Inflammatory macrophage (primary cell): ENCODE data around the gene PICALM.
"Not testable (repeated sequence)": the region's sequence is repeated elsewhere in the genome, so short reads cannot be mapped to it uniquely, and the experiment has no call there.

Experiments used
- DNase-seq, 2 donors: peaks; one replicate each; pipeline ENCODE4 v3.0.0-alpha.2; 2020 to 2022

Gene PICALM

GRCh38 chr11:85935751-85936150, 133.1 kb downstream of the PICALM start:
- no peak for DNase-seq

- no peak for DNase-seq
These were observed 134.2 kb downstream of the PICALM start for GRCh38 chr11:85934596-85935169.

DNA sequence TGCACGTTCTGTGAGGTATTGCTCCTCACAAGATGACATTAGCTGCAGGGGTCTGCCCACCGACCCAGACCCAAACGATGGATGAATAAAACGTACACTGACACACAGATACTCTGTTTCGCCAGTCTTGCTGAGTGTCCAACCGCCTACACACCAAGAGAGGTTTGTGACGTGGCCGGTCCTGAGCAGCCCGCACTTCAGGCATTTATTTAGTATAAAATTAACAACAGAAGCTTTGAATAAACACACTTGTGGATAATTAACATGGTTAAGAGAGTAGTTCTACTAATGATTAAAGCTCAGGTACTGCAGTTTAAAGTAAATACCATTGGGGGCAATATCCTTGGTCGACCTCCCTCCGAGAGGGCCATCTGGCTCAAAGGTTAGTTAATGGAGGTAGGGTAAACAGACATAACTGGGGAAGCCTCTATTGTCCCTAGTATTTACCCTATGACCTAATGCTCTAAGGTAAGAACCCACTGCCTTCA, 138.0 kb downstream of the PICALM start:
- no peak for DNase-seq

DNA sequence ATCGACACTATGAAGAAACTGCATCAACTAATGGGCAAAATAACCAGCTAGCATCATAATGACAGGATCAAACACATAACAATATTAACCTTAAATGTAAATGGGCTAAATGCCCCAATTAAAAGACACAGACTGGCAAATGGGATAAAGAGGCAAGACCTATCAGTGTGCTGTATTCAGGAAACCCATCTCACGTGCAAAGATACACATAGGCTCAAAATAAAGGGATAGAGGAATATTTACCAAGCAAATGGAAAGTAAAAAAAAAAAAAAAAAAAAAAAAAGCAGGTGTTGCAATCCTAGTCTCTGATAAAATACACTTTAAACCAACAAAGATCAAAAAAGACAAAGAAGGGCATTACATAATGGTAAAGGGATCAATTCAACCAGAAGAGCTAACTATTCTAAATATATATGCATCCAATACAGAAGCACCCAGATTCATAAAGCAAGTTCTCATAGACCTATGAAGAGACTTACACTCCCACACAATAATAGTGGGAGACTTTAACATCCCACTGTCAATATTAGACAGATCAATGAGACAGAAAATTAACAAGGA, 142.2 kb downstream of the PICALM start:
- DNase-seq: not testable (repeated sequence)

DNA sequence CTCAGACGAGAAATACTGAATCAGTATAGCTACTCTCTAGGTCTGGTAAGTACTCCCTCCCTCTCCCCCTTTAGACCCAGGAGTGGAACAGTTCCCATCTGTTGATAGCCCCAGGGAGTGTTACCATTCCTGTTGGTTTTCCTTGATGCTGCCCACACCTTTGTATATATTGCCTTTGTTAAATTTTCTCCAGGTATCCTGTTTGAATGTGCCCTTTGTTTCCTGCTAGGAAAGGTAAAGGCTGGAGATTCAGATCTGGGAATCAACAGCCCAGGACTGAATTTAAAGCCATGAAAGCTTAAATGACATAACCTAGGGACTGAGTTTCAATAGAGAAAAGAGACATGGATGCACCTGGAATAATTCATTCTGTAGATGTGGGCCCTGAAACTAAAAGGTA, 145.4 kb downstream of the PICALM start:
- DNase-seq: no peak

DNA sequence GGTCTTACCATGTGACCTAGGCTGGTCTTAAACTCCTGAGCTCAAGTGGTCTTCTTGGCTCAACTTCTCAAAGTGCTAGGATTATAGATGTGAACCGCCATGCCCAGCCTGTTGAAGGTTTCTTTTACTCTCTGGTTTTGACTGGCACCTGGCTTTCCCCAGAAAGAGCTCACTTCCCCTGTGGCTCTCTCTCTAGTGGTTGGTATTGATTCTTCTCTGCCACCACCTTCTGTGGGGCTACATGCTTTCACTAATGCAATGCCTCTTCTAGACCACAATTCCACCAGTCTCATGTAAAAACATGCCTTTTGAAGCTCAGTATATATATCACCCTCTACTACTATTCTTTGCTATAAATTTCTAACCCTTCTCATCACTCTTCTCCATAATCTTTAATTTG, 146.5 kb downstream of the PICALM start:
- no peak for DNase-seq

GRCh38 chr11:85918910-85919794, 149.7 kb downstream of the PICALM start:
- no peak for DNase-seq

DNA sequence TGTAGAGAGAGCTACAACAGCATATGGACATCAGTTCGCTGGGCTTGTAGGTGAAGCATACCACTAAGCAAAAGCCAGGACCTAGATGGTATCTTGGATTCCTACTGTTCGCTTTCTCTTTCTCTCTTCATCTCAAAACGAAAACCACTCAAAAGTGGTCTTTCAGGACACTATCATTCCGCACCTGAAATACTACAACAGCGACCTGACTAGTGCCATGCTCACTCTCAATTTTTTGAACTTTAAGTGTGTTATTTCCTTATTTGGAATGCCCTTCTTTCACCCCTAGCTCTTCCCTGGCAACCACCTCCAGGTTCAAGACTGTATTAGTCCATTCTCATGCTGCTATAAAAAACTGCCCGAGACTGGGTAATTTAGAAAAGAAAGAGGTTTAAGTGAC, 154.5 kb downstream of the PICALM start:
- no peak for DNase-seq

GRCh38 chr11:85913513-85913912, 155.4 kb downstream of the PICALM start:
- DNase-seq: peak; percentile 77 to 93

DNA sequence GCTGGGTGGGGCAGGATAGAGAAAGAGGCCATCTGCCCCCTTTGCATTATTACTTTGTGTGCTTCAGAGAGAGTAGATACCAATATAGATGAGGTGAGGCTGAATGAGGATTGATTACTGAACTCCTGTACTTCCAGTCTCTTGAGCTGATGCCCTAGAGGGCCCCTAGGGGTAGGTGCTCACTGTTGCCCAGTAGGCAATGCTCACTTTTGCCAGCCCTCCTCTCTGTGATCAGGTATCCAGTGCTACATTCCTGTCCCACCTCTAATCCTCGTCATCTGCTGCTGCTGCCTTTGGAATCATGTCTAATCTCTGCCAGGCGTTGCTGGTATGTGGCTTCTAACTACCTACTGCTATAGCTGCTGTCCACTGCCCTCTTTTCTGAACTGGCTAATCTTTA, 156.5 kb downstream of the PICALM start:
- no peak for DNase-seq
